ENCODE results near the gene G3BP2.
A peak's percentile ranks its signal among the peaks of the same experiment; 100 is the strongest.
"Not testable (repeated sequence)": the region's sequence is repeated elsewhere in the genome, so short reads cannot be mapped to it uniquely, and the experiment has no call there.

The G3BP2 gene

GRCh38 chr4:75696071-75696470, 22.9 kb upstream of the G3BP2 start:
- Histone ChIP-seq H3K9me3 (ENCODE audit: low read depth, low read length) (no peaks in the 10 kb centered on the region), H3K4me3 (no peak overlapping the region), H3K9ac (ENCODE audit: insufficient read length) (no peak overlapping the region), H3K27ac (no peak overlapping the region), H3K36me3 (ENCODE audit: insufficient read depth, low read length) (peaks cover 26% of the 10 kb centered on the region; the same call in 1 of the 2 replicates)
- no peak for DNase-seq (ENCODE audit: low read depth, low spot score)
- TF ChIP-seq EZH2 (IDR thresholded peaks at IDR 0.05): no peak
- no peak for TF ChIP-seq FOXP2 (optimal IDR thresholded peaks at IDR 0.05; ENCODE audit: control extremely low read depth, extremely low read length, insufficient read depth)
- no peak for TF ChIP-seq POLR2AphosphoS5 (IDR thresholded peaks at IDR 0.05; ENCODE audit: borderline replicate concordance, low read depth, low read length)

- not testable (repeated sequence) for H3K9me3 ChIP-seq (ENCODE audit: low read depth, low read length); H3K4me3 ChIP-seq; H3K9ac ChIP-seq (ENCODE audit: insufficient read length); H3K27ac ChIP-seq; DNase-seq (ENCODE audit: low read depth, low spot score)
- peaks cover 50% of the 10 kb centered on the region for H3K36me3 ChIP-seq (ENCODE audit: insufficient read depth, low read length)
Measured at GRCh38 chr4:75692066-75692465, 18.9 kb upstream of the G3BP2 start.

- H3K4me3 ChIP-seq; DNase-seq (ENCODE audit: low read depth, low spot score); H3K9ac ChIP-seq (ENCODE audit: insufficient read length); H3K9me3 ChIP-seq (ENCODE audit: low read depth, low read length); H3K27ac ChIP-seq: not testable (repeated sequence)
- H3K36me3 ChIP-seq (ENCODE audit: insufficient read depth, low read length): peaks cover 37% of the 10 kb centered on the region
Measured at GRCh38 chr4:75687125-75687524, 13.9 kb upstream of the G3BP2 start.

- no peak overlapping the region for H3K4me3 ChIP-seq
- DNase-seq (ENCODE audit: low read depth, low spot score): no peak
- H3K9me3 ChIP-seq (ENCODE audit: low read depth, low read length): peaks cover 8% of the 10 kb centered on the region; the same call in 1 of the 2 replicates
- peak overlapping the region; percentile 74 for H3K27ac ChIP-seq
- peak overlapping the region; percentile 7 for H3K9ac ChIP-seq (ENCODE audit: insufficient read length)
- no peak for TF ChIP-seq FOXP2 (optimal IDR thresholded peaks at IDR 0.05; ENCODE audit: control extremely low read depth, extremely low read length, insufficient read depth)
- TF ChIP-seq POLR2AphosphoS5 (IDR thresholded peaks at IDR 0.05; ENCODE audit: borderline replicate concordance, low read depth, low read length): no peak
- TF ChIP-seq EZH2 (IDR thresholded peaks at IDR 0.05): no peak
- H3K36me3 ChIP-seq (ENCODE audit: insufficient read depth, low read length): peaks cover 29% of the 10 kb centered on the region
Measured at GRCh38 chr4:75686346-75686745, 13.1 kb upstream of the G3BP2 start.

- no peak for TF ChIP-seq EZH2 (IDR thresholded peaks at IDR 0.05)
- no peak for TF ChIP-seq FOXP2 (optimal IDR thresholded peaks at IDR 0.05; ENCODE audit: control extremely low read depth, extremely low read length, insufficient read depth)
- TF ChIP-seq POLR2AphosphoS5 (IDR thresholded peaks at IDR 0.05; ENCODE audit: borderline replicate concordance, low read depth, low read length): no peak
- Histone ChIP-seq H3K9me3 (ENCODE audit: low read depth, low read length) (peaks cover 8% of the 10 kb centered on the region; the same call in 1 of the 2 replicates), H3K36me3 (ENCODE audit: insufficient read depth, low read length) (peaks cover 24% of the 10 kb centered on the region), H3K4me3 (no peak overlapping the region), H3K27ac (peak overlapping the region; percentile 74), H3K9ac (ENCODE audit: insufficient read length) (peak overlapping the region; percentile 7)
- DNase-seq (ENCODE audit: low read depth, low spot score): no peak
Measured at GRCh38 chr4:75685546-75686189, 12.5 kb upstream of the G3BP2 start.

GRCh38 chr4:75683482-75684155, 10.4 kb upstream of the G3BP2 start:
- no peak for DNase-seq (ENCODE audit: low read depth, low spot score)
- Histone ChIP-seq H3K27ac (no peak overlapping the region), H3K9me3 (ENCODE audit: low read depth, low read length) (peaks cover 8% of the 10 kb centered on the region; the same call in 1 of the 2 replicates), H3K36me3 (ENCODE audit: insufficient read depth, low read length) (peaks cover 25% of the 10 kb centered on the region), H3K4me3 (no peak overlapping the region), H3K9ac (ENCODE audit: insufficient read length) (no peak overlapping the region)
- no peak for TF ChIP-seq EZH2 (IDR thresholded peaks at IDR 0.05)
- no peak for TF ChIP-seq POLR2AphosphoS5 (IDR thresholded peaks at IDR 0.05; ENCODE audit: borderline replicate concordance, low read depth, low read length)
- no peak for TF ChIP-seq FOXP2 (optimal IDR thresholded peaks at IDR 0.05; ENCODE audit: control extremely low read depth, extremely low read length, insufficient read depth)

GRCh38 chr4:75679876-75680575, 6.8 kb upstream of the G3BP2 start:
- no peak for DNase-seq (ENCODE audit: low read depth, low spot score)
- H3K9me3 ChIP-seq (ENCODE audit: low read depth, low read length): no peaks in the 10 kb centered on the region
- peaks cover 13% of the 10 kb centered on the region for H3K36me3 ChIP-seq (ENCODE audit: insufficient read depth, low read length)
- TF ChIP-seq FOXP2 (optimal IDR thresholded peaks at IDR 0.05; ENCODE audit: control extremely low read depth, extremely low read length, insufficient read depth) (no peak), EZH2 (IDR thresholded peaks at IDR 0.05) (no peak), POLR2AphosphoS5 (IDR thresholded peaks at IDR 0.05; ENCODE audit: borderline replicate concordance, low read depth, low read length) (no peak)
- peak overlapping the region; percentile 29; the same call in 1 of the 2 replicates for H3K27ac ChIP-seq
- H3K9ac ChIP-seq (ENCODE audit: insufficient read length): no peak overlapping the region
- 0 out of 2 replicates have a peak overlapping the region, but pooled peaks have one; percentile 16 for H3K4me3 ChIP-seq

- H3K4me3 ChIP-seq: no peak overlapping the region
- TF ChIP-seq EZH2 (IDR thresholded peaks at IDR 0.05) (no peak), FOXP2 (optimal IDR thresholded peaks at IDR 0.05; ENCODE audit: control extremely low read depth, extremely low read length, insufficient read depth) (no peak), POLR2AphosphoS5 (IDR thresholded peaks at IDR 0.05; ENCODE audit: borderline replicate concordance, low read depth, low read length) (no peak)
- peaks cover 13% of the 10 kb centered on the region for H3K36me3 ChIP-seq (ENCODE audit: insufficient read depth, low read length)
- no peaks in the 10 kb centered on the region for H3K9me3 ChIP-seq (ENCODE audit: low read depth, low read length)
- no peak for DNase-seq (ENCODE audit: low read depth, low spot score)
- H3K9ac ChIP-seq (ENCODE audit: insufficient read length): no peak overlapping the region
- H3K27ac ChIP-seq: no peak overlapping the region
Measured at GRCh38 chr4:75678965-75679364, 5.8 kb upstream of the G3BP2 start.

Measured in SK-N-MC (cell line).